MM.1S (cell line): ENCODE measurements around the gene ADAMTSL1.

Experiments
- DNase-seq: peaks from one replicate; pipeline ENCODE4 v3.0.0-alpha.2; 2015
- H2AFZ ChIP-seq: fragments of 300-600 bp; sonication (generic); 2 replicates; pipeline ENCODE4 v1.6.0; 2016; ENCODE audit warnings: antibody characterized with exemption, low read length
- H3F3A ChIP-seq: fragments of 300-600 bp; sonication (generic); 2 replicates; pipeline ENCODE4 v1.6.1; 2016; ENCODE audit warnings: mild to moderate bottlenecking, antibody characterized with exemption, low read length, moderate library complexity, mixed read lengths; ENCODE audit not compliant: insufficient read depth
- H3K27ac ChIP-seq: fragments of 300-600 bp; sonication (generic); 2 replicates; pipeline ENCODE4 v1.5.1; 2016; ENCODE audit warnings: mild to moderate bottlenecking, low read length
- H3K27me3 ChIP-seq: fragments of 300-600 bp; sonication (generic); replicated peaks from 2 replicates; pipeline ENCODE4 v1.6.0; 2016; ENCODE audit warnings: low read length; ENCODE audit not compliant: insufficient read depth
- H3K36me3 ChIP-seq: fragments of 300-600 bp; sonication (generic); replicated peaks from 2 replicates; pipeline ENCODE4 v1.6.1; 2016; ENCODE audit warnings: mild to moderate bottlenecking, low read length, mixed read lengths; ENCODE audit not compliant: insufficient read depth
- H3K4me1 ChIP-seq: fragments of 300-600 bp; sonication (generic); 2 replicates; pipeline ENCODE4 v1.6.1; 2016; ENCODE audit warnings: low read length, mixed read lengths
- H3K4me2 ChIP-seq: fragments of 300-600 bp; sonication (generic); 2 replicates; pipeline ENCODE4 v1.6.0; 2016; ENCODE audit warnings: low read depth, low read length
- H3K4me3 ChIP-seq: fragments of 300-600 bp; sonication (generic); 2 replicates; pipeline ENCODE4 v1.5.1; 2016; ENCODE audit warnings: low read length, mixed read lengths
- H3K79me2 ChIP-seq: fragments of 300-600 bp; sonication (generic); 2 replicates; pipeline ENCODE4 v1.6.1; 2016; ENCODE audit warnings: mixed run types, low read length, mixed read lengths
- H3K9ac ChIP-seq: fragments of 300-600 bp; sonication (generic); 2 replicates; pipeline ENCODE4 v1.6.1; 2016; ENCODE audit warnings: low read length, mixed read lengths
- H3K9me2 ChIP-seq: fragments of 300-600 bp; sonication (generic); replicated peaks from 2 replicates; pipeline ENCODE4 v1.6.1; 2016; ENCODE audit warnings: mild to moderate bottlenecking, low read length, mixed read lengths; ENCODE audit not compliant: insufficient read depth
- H3K9me3 ChIP-seq: fragments of 300-600 bp; sonication (generic); replicated peaks from 2 replicates; pipeline ENCODE4 v1.6.1; 2016; ENCODE audit warnings: mild to moderate bottlenecking, low read length, mixed read lengths; ENCODE audit not compliant: insufficient read depth
- H4K20me1 ChIP-seq: fragments of 300-600 bp; sonication (generic); 2 replicates; pipeline ENCODE4 v1.6.1; 2016; ENCODE audit warnings: mild to moderate bottlenecking, low read length, moderate library complexity, mixed read lengths; ENCODE audit not compliant: insufficient read depth
- EZH2 ChIP-seq: fragments of 300-600 bp; sonication (generic); optimal IDR thresholded peaks from 2 replicates; pipeline ENCODE3; 2017; ENCODE audit warnings: low read depth, mild to moderate bottlenecking, antibody characterized with exemption, low read length, mixed read lengths
- EZH2phosphoT487 ChIP-seq: fragments of 300-600 bp; sonication (generic); IDR thresholded peaks from 2 replicates; pipeline ENCODE4 v1.6.1; 2018; ENCODE audit warnings: antibody characterized with exemption, low read length
- TF ChIP-seq, protein P1 (sequence below): fragments of 300-600 bp; sonication (generic); IDR thresholded peaks from 2 replicates; pipeline ENCODE4 v1.5.1; 2016; ENCODE audit warnings: antibody characterized with exemption, low read length, mixed read lengths

The ADAMTSL1 gene

DNA sequence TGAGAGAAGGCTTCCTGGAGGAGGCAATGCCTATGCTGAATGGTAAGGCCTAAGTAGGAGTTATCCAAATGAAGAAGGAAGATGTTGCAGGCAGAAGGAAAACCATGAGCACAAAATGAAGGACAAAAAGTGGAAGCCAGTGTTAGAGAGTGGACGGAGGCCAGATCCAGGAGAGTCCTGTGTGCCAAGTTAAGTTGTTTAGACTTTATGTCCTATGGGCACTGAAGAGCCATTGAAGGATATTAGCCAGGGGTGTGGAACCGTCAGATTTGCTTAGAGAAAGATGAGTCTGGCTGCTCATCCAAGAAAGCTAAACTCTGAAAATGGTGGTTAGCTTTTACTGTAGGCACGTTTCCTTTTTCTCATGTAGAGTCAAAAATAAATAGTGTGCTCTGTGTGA is 254.7 kb downstream of the ADAMTSL1 start:
- H2AFZ ChIP-seq: no peak overlapping the region
- no peak overlapping the region for H3K4me3 ChIP-seq
- H3K4me1 ChIP-seq: no peaks in the 10 kb centered on the region
- no peaks in the 10 kb centered on the region for H3K9me2 ChIP-seq
- no peaks in the 10 kb centered on the region for H3K36me3 ChIP-seq
- no peak for DNase-seq
- no peaks in the 10 kb centered on the region for H3K79me2 ChIP-seq
- H3K27me3 ChIP-seq: no peaks in the 10 kb centered on the region
- H3F3A ChIP-seq: no peaks in the 10 kb centered on the region
- H3K9ac ChIP-seq: no peak overlapping the region
- no peaks in the 10 kb centered on the region for H4K20me1 ChIP-seq
- H3K4me2 ChIP-seq: no peak overlapping the region
- H3K9me3 ChIP-seq: no peaks in the 10 kb centered on the region
- TF ChIP-seq EZH2phosphoT487 (no peak), EZH2 (no peak)
- TF ChIP-seq, protein P1, sequence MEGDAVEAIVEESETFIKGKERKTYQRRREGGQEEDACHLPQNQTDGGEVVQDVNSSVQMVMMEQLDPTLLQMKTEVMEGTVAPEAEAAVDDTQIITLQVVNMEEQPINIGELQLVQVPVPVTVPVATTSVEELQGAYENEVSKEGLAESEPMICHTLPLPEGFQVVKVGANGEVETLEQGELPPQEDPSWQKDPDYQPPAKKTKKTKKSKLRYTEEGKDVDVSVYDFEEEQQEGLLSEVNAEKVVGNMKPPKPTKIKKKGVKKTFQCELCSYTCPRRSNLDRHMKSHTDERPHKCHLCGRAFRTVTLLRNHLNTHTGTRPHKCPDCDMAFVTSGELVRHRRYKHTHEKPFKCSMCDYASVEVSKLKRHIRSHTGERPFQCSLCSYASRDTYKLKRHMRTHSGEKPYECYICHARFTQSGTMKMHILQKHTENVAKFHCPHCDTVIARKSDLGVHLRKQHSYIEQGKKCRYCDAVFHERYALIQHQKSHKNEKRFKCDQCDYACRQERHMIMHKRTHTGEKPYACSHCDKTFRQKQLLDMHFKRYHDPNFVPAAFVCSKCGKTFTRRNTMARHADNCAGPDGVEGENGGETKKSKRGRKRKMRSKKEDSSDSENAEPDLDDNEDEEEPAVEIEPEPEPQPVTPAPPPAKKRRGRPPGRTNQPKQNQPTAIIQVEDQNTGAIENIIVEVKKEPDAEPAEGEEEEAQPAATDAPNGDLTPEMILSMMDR: no peak
- H3K27ac ChIP-seq: no peak overlapping the region

DNA sequence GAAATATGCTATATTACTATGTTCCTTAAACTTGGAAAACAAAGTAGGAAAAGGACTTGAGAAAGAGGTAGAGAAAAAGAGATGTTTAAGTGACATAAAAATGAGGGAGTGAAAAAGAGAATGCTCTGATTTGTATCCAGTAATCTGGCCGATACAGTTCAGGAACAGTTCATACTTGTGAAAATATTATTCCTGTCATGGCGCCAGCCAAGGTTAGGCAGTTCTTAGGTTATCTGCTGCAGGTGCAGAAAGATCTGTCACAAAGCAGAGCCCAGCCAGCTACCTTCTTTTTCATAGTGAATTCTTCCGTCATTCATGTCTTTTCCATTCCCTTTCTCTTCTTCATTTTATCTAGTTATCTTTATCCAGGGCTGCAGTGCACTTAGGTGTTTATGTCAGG is 256.3 kb downstream of the ADAMTSL1 start:
- no peaks in the 10 kb centered on the region for H3K9me3 ChIP-seq
- no peak for DNase-seq
- H3K4me1 ChIP-seq: no peaks in the 10 kb centered on the region
- H4K20me1 ChIP-seq: no peaks in the 10 kb centered on the region
- H3K27me3 ChIP-seq: no peaks in the 10 kb centered on the region
- no peak overlapping the region for H3K4me3 ChIP-seq
- no peak overlapping the region for H3K27ac ChIP-seq
- no peak for TF ChIP-seq EZH2
- no peak for TF ChIP-seq EZH2phosphoT487
- TF ChIP-seq, protein P1: no peak
- no peaks in the 10 kb centered on the region for H3K79me2 ChIP-seq
- no peak overlapping the region for H3K4me2 ChIP-seq
- no peak overlapping the region for H3K9ac ChIP-seq
- no peaks in the 10 kb centered on the region for H3F3A ChIP-seq
- no peak overlapping the region for H2AFZ ChIP-seq
- no peaks in the 10 kb centered on the region for H3K36me3 ChIP-seq
- no peaks in the 10 kb centered on the region for H3K9me2 ChIP-seq

DNA sequence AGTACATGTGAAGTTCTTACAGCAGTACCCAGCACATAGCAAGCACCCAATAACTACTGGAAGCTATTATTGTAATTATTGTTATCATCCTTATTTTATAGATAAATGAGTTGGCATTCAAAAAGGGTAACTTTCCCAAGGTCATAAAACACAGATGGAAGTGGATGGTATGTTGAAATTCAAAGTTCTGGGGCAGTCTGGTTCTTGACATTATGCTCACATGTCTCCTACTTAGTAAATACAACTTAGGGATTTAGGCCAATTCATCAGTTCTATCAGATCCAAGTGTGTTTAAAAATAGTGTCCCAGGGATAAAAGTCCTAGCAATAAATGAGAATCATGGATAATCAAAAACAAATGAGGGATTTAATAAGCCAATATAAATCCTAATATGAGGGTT is 265.2 kb downstream of the ADAMTSL1 start:
- Histone ChIP-seq H3K27ac (no peak overlapping the region), H3K4me1 (no peaks in the 10 kb centered on the region), H3K9me3 (no peaks in the 10 kb centered on the region), H3K27me3 (no peaks in the 10 kb centered on the region), H3F3A (no peaks in the 10 kb centered on the region), H3K4me3 (no peak overlapping the region), H3K9ac (no peak overlapping the region), H4K20me1 (no peaks in the 10 kb centered on the region), H3K79me2 (no peaks in the 10 kb centered on the region), H3K36me3 (no peaks in the 10 kb centered on the region), H3K4me2 (no peak overlapping the region), H3K9me2 (no peaks in the 10 kb centered on the region), H2AFZ (no peak overlapping the region)
- DNase-seq: no peak
- TF ChIP-seq EZH2: no peak
- TF ChIP-seq, protein P1: no peak
- no peak for TF ChIP-seq EZH2phosphoT487
